Measurements from ENCODE around the gene IGFBP2. TPM values are rescaled to one million over a fixed set of nuclear protein-coding genes. Genes with fewer than 3 reads are reported as not detected.
A peak's percentile ranks its signal among the peaks of the same experiment; 100 is the strongest.

Gene IGFBP2
- total RNA-seq, 1 donor from 2014 or later: 252 TPM

DNA sequence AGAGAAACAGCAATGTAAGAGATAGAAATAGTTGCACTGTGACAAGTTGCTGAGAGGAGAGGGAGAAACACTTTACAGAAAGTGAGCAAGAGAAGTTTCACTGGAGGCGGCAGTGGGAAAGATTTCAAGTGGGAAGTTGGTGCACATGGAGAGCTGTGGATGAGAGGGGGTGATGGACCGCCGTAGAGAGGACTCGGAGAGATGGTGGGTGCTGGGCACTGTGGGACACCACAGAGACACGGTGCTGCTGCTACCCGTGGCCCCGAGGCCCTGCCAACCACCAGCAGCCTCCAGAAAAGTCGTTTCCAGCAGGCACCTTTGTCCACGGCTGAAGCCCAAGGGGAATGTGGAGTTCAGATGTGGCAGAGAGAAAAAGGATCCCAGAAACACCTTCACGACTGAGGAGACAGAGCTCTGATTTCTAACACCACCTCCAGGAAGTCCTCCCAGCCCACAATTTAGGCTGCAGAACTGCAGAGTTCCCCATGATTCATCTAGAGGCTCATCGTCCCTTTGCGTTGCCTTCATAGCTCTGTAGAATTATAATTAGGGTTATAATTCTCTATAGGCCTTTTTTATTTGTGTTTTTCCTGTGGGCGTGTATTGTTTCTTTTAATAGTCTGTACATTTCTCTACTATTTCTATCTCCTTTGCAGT, 15.9 kb upstream of the IGFBP2 start:
- Mint-ChIP-seq H3K4me1 (ENCODE audit: unreplicated experiment) (peaks cover 28% of the 10 kb centered on the region), H3K36me3 (no peaks in the 10 kb centered on the region), H3K9me3 (peaks cover 4% of the 10 kb centered on the region), H3K4me3 (no peak overlapping the region), H3K27ac (no peak overlapping the region), H3K27me3 (peaks cover 10% of the 10 kb centered on the region)
- DNase-seq (ENCODE audit: extremely low spot score, unreplicated experiment): no peak
- TF ChIP-seq, protein P1, sequence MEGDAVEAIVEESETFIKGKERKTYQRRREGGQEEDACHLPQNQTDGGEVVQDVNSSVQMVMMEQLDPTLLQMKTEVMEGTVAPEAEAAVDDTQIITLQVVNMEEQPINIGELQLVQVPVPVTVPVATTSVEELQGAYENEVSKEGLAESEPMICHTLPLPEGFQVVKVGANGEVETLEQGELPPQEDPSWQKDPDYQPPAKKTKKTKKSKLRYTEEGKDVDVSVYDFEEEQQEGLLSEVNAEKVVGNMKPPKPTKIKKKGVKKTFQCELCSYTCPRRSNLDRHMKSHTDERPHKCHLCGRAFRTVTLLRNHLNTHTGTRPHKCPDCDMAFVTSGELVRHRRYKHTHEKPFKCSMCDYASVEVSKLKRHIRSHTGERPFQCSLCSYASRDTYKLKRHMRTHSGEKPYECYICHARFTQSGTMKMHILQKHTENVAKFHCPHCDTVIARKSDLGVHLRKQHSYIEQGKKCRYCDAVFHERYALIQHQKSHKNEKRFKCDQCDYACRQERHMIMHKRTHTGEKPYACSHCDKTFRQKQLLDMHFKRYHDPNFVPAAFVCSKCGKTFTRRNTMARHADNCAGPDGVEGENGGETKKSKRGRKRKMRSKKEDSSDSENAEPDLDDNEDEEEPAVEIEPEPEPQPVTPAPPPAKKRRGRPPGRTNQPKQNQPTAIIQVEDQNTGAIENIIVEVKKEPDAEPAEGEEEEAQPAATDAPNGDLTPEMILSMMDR (conservative IDR thresholded peaks at IDR 0.05): no peak

- Mint-ChIP-seq H3K36me3 (no peaks in the 10 kb centered on the region), H3K4me1 (ENCODE audit: unreplicated experiment) (peaks cover 28% of the 10 kb centered on the region), H3K27me3 (peaks cover 6% of the 10 kb centered on the region), H3K4me3 (no peak overlapping the region), H3K27ac (peak overlapping the region; percentile 63), H3K9me3 (no peaks in the 10 kb centered on the region)
- no peak for DNase-seq (ENCODE audit: extremely low spot score, unreplicated experiment)
- TF ChIP-seq, protein P1 (conservative IDR thresholded peaks at IDR 0.05): no peak
Measured at GRCh38 chr2:216618785-216619184, 14.4 kb upstream of the IGFBP2 start.

- peaks cover 28% of the 10 kb centered on the region for H3K4me1 Mint-ChIP-seq (ENCODE audit: unreplicated experiment)
- TF ChIP-seq, protein P1 (conservative IDR thresholded peaks at IDR 0.05): no peak
- H3K9me3 Mint-ChIP-seq: peaks cover 4% of the 10 kb centered on the region
- H3K27ac Mint-ChIP-seq: peak overlapping the region; percentile 63
- DNase-seq (ENCODE audit: extremely low spot score, unreplicated experiment): no peak
- H3K4me3 Mint-ChIP-seq: peak overlapping the region; percentile 65
- H3K27me3 Mint-ChIP-seq: peaks cover 6% of the 10 kb centered on the region
- H3K36me3 Mint-ChIP-seq: no peaks in the 10 kb centered on the region
Measured at GRCh38 chr2:216619411-216620393, 13.5 kb upstream of the IGFBP2 start.

GRCh38 chr2:216620786-216621185, 12.4 kb upstream of the IGFBP2 start:
- TF ChIP-seq, protein P1 (conservative IDR thresholded peaks at IDR 0.05): no peak
- Mint-ChIP-seq H3K9me3 (peaks cover 4% of the 10 kb centered on the region), H3K36me3 (no peaks in the 10 kb centered on the region), H3K4me3 (no peak overlapping the region), H3K27me3 (peaks cover 6% of the 10 kb centered on the region), H3K4me1 (ENCODE audit: unreplicated experiment) (peaks cover 28% of the 10 kb centered on the region), H3K27ac (no peak overlapping the region)
- no peak for DNase-seq (ENCODE audit: extremely low spot score, unreplicated experiment)

- no peak overlapping the region for H3K27ac Mint-ChIP-seq
- no peaks in the 10 kb centered on the region for H3K36me3 Mint-ChIP-seq
- DNase-seq (ENCODE audit: extremely low spot score, unreplicated experiment): no peak
- H3K4me1 Mint-ChIP-seq (ENCODE audit: unreplicated experiment): peaks cover 33% of the 10 kb centered on the region
- H3K27me3 Mint-ChIP-seq: peaks cover 9% of the 10 kb centered on the region
- peaks cover 8% of the 10 kb centered on the region for H3K9me3 Mint-ChIP-seq
- H3K4me3 Mint-ChIP-seq: no peak overlapping the region
- TF ChIP-seq, protein P1 (conservative IDR thresholded peaks at IDR 0.05): no peak
Measured at GRCh38 chr2:216621292-216621691, 11.9 kb upstream of the IGFBP2 start.

Measured in type B pancreatic cell (in vitro differentiated cells).